ENCODE results near the gene RCC1.

Gene RCC1

GRCh38 chr1:28526886-28527285, 21.0 kb downstream of the RCC1 start:
- peak overlapping the region; percentile 100 for H3K27ac ChIP-seq (ENCODE audit: low read depth, low read length)
- peak overlapping the region; percentile 62 for H3K14ac ChIP-seq (ENCODE audit: low read length)
- peak overlapping the region; percentile 57 for H4K8ac ChIP-seq (ENCODE audit: low read depth, low read length)
- peak overlapping the region; percentile 100 for H2BK5ac ChIP-seq (ENCODE audit: low read depth, low read length, poor library complexity)
- peak; percentile 98 for DNase-seq
- peaks cover 26% of the 10 kb centered on the region for H3K79me2 ChIP-seq (ENCODE audit: control insufficient read depth, insufficient read depth, low read length, poor library complexity)
- H2BK12ac ChIP-seq (ENCODE audit: low read length), result peak overlapping the region; percentile 74
- WGBS (ENCODE audit: extremely low coverage, insufficient coverage, insufficient read length), result no CpG with 5 or more reads among the region's 9 CpGs
- no peak overlapping the region for H2AFZ ChIP-seq (ENCODE audit: insufficient read depth, low read length, poor library complexity)
- H4K12ac ChIP-seq (ENCODE audit: low read depth, low read length), result peak overlapping the region; percentile 23
- no peak overlapping the region for H3K9ac ChIP-seq (ENCODE audit: low read length)
- H3K9me3 ChIP-seq (ENCODE audit: insufficient read depth, low read depth, low read length), result peaks cover 3% of the 10 kb centered on the region
- H3K18ac ChIP-seq (ENCODE audit: low read length), result peak overlapping the region; percentile 81
- no peak overlapping the region for H3K4me3 ChIP-seq (ENCODE audit: low read depth, low read length)
- H3K36me3 ChIP-seq (ENCODE audit: control insufficient read depth in 1 of 2, insufficient read depth in 2 of 2, low read length in 2 of 2), result peaks cover 28 to 32% of the 10 kb centered on the region in 2 experiments
- peak overlapping the region; percentile 100 for H2BK120ac ChIP-seq (ENCODE audit: insufficient read depth, low read length, poor library complexity)
- H2AK5ac ChIP-seq (ENCODE audit: low read length), result peak overlapping the region; percentile 61
- no peak overlapping the region for H3K23ac ChIP-seq (ENCODE audit: low read length)
- H3K4me1 ChIP-seq (ENCODE audit: control insufficient read depth in 1 of 2, insufficient read depth in 2 of 2, low read length in 2 of 2), result peaks cover 41 to 42% of the 10 kb centered on the region in 2 experiments
- H3K27me3 ChIP-seq (ENCODE audit: insufficient read depth, low read length), result no peaks in the 10 kb centered on the region
- H3K4me2 ChIP-seq (ENCODE audit: low read length), result peak overlapping the region; percentile 47
- H3K4ac ChIP-seq (ENCODE audit: low read depth, low read length), result peak overlapping the region; percentile 89
- peak overlapping the region; percentile 100 for H4K91ac ChIP-seq (ENCODE audit: low read depth, low read length)
- peaks cover 57% of the 10 kb centered on the region for H3K79me1 ChIP-seq (ENCODE audit: low read length)

- Histone ChIP-seq H3K79me2 (ENCODE audit: control insufficient read depth, insufficient read depth, low read length, poor library complexity) (peaks cover 11% of the 10 kb centered on the region), H2BK120ac (ENCODE audit: insufficient read depth, low read length, poor library complexity) (no peak overlapping the region), H4K8ac (ENCODE audit: low read depth, low read length) (no peak overlapping the region), H3K9ac (ENCODE audit: low read length) (no peak overlapping the region), H2BK5ac (ENCODE audit: low read depth, low read length, poor library complexity) (peak overlapping the region; percentile 24), H3K4me2 (ENCODE audit: low read length) (no peak overlapping the region), H2BK12ac (ENCODE audit: low read length) (peak overlapping the region; percentile 53), H3K4ac (ENCODE audit: low read depth, low read length) (peak overlapping the region; percentile 12), H3K4me3 (ENCODE audit: low read depth, low read length) (no peak overlapping the region), H3K14ac (ENCODE audit: low read length) (peak overlapping the region; percentile 14), H2AFZ (ENCODE audit: insufficient read depth, low read length, poor library complexity) (no peak overlapping the region), H4K12ac (ENCODE audit: low read depth, low read length) (peak overlapping the region; percentile 73), H4K91ac (ENCODE audit: low read depth, low read length) (peak overlapping the region; percentile 68), H3K18ac (ENCODE audit: low read length) (peak overlapping the region; percentile 74), H3K36me3 (ENCODE audit: control insufficient read depth in 1 of 2, insufficient read depth in 2 of 2, low read length in 2 of 2) (peaks cover 47 to 55% of the 10 kb centered on the region in 2 experiments), H3K23ac (ENCODE audit: low read length) (no peak overlapping the region), H3K79me1 (ENCODE audit: low read length) (peaks cover 29% of the 10 kb centered on the region), H3K27me3 (ENCODE audit: insufficient read depth, low read length) (no peaks in the 10 kb centered on the region), H3K27ac (ENCODE audit: low read depth, low read length) (no peak overlapping the region), H3K9me3 (ENCODE audit: insufficient read depth, low read depth, low read length) (peaks cover 3% of the 10 kb centered on the region), H2AK5ac (ENCODE audit: low read length) (no peak overlapping the region), H3K4me1 (ENCODE audit: control insufficient read depth in 1 of 2, insufficient read depth in 2 of 2, low read length in 2 of 2) (peaks cover 16 to 19% of the 10 kb centered on the region in 2 experiments)
- no CpG with 5 or more reads among the region's 31 CpGs for WGBS (ENCODE audit: extremely low coverage, insufficient coverage, insufficient read length)
- no peak for DNase-seq
Observed at GRCh38 chr1:28530456-28530855, 24.6 kb downstream of the RCC1 start.

GRCh38 chr1:28534671-28535070, 28.8 kb downstream of the RCC1 start:
- no peak overlapping the region for H2AFZ ChIP-seq (ENCODE audit: insufficient read depth, low read length, poor library complexity)
- H2BK12ac ChIP-seq (ENCODE audit: low read length), result no peak overlapping the region
- H3K18ac ChIP-seq (ENCODE audit: low read length), result peak overlapping the region; percentile 41
- no peak overlapping the region for H2AK5ac ChIP-seq (ENCODE audit: low read length)
- no peak overlapping the region for H3K14ac ChIP-seq (ENCODE audit: low read length)
- no CpG with 5 or more reads among the region's 6 CpGs for WGBS (ENCODE audit: extremely low coverage, insufficient coverage, insufficient read length)
- peaks cover 3% of the 10 kb centered on the region for H3K9me3 ChIP-seq (ENCODE audit: insufficient read depth, low read depth, low read length)
- H3K79me2 ChIP-seq (ENCODE audit: control insufficient read depth, insufficient read depth, low read length, poor library complexity), result no peaks in the 10 kb centered on the region
- H4K8ac ChIP-seq (ENCODE audit: low read depth, low read length), result no peak overlapping the region
- H3K9ac ChIP-seq (ENCODE audit: low read length), result no peak overlapping the region
- H3K27ac ChIP-seq (ENCODE audit: low read depth, low read length), result no peak overlapping the region
- no peak overlapping the region for H3K23ac ChIP-seq (ENCODE audit: low read length)
- H3K4ac ChIP-seq (ENCODE audit: low read depth, low read length), result no peak overlapping the region
- H4K12ac ChIP-seq (ENCODE audit: low read depth, low read length), result no peak overlapping the region
- no peak overlapping the region for H4K91ac ChIP-seq (ENCODE audit: low read depth, low read length)
- no peak overlapping the region for H2BK120ac ChIP-seq (ENCODE audit: insufficient read depth, low read length, poor library complexity)
- peaks cover 6 to 10% of the 10 kb centered on the region in 2 experiments for H3K4me1 ChIP-seq (ENCODE audit: control insufficient read depth in 1 of 2, insufficient read depth in 2 of 2, low read length in 2 of 2)
- peaks cover 15% of the 10 kb centered on the region for H3K79me1 ChIP-seq (ENCODE audit: low read length)
- H2BK5ac ChIP-seq (ENCODE audit: low read depth, low read length, poor library complexity), result no peak overlapping the region
- H3K36me3 ChIP-seq (ENCODE audit: control insufficient read depth in 1 of 2, insufficient read depth in 2 of 2, low read length in 2 of 2), result peaks cover 75 to 78% of the 10 kb centered on the region in 2 experiments
- H3K27me3 ChIP-seq (ENCODE audit: insufficient read depth, low read length), result no peaks in the 10 kb centered on the region
- DNase-seq, result no peak
- no peak overlapping the region for H3K4me2 ChIP-seq (ENCODE audit: low read length)
- H3K4me3 ChIP-seq (ENCODE audit: low read depth, low read length), result no peak overlapping the region

- Histone ChIP-seq H3K9me3 (ENCODE audit: insufficient read depth, low read depth, low read length) (peaks cover 3% of the 10 kb centered on the region), H3K27me3 (ENCODE audit: insufficient read depth, low read length) (no peaks in the 10 kb centered on the region), H3K4me2 (ENCODE audit: low read length) (no peak overlapping the region), H3K79me2 (ENCODE audit: control insufficient read depth, insufficient read depth, low read length, poor library complexity) (no peaks in the 10 kb centered on the region), H4K91ac (ENCODE audit: low read depth, low read length) (no peak overlapping the region), H3K79me1 (ENCODE audit: low read length) (peaks cover 11% of the 10 kb centered on the region), H3K4me1 (ENCODE audit: control insufficient read depth in 1 of 2, insufficient read depth in 2 of 2, low read length in 2 of 2) (peaks cover 6 to 10% of the 10 kb centered on the region in 2 experiments), H4K8ac (ENCODE audit: low read depth, low read length) (no peak overlapping the region), H2BK120ac (ENCODE audit: insufficient read depth, low read length, poor library complexity) (no peak overlapping the region), H2BK5ac (ENCODE audit: low read depth, low read length, poor library complexity) (no peak overlapping the region), H3K23ac (ENCODE audit: low read length) (no peak overlapping the region), H3K27ac (ENCODE audit: low read depth, low read length) (no peak overlapping the region), H3K4ac (ENCODE audit: low read depth, low read length) (no peak overlapping the region), H4K12ac (ENCODE audit: low read depth, low read length) (no peak overlapping the region), H2AK5ac (ENCODE audit: low read length) (no peak overlapping the region), H2BK12ac (ENCODE audit: low read length) (no peak overlapping the region), H3K4me3 (ENCODE audit: low read depth, low read length) (no peak overlapping the region), H3K14ac (ENCODE audit: low read length) (no peak overlapping the region), H3K18ac (ENCODE audit: low read length) (peak overlapping the region; percentile 59), H2AFZ (ENCODE audit: insufficient read depth, low read length, poor library complexity) (no peak overlapping the region), H3K36me3 (ENCODE audit: control insufficient read depth in 1 of 2, insufficient read depth in 2 of 2, low read length in 2 of 2) (peaks cover 69 to 75% of the 10 kb centered on the region in 2 experiments), H3K9ac (ENCODE audit: low read length) (no peak overlapping the region)
- no CpG with 5 or more reads among the region's 6 CpGs for WGBS (ENCODE audit: extremely low coverage, insufficient coverage, insufficient read length)
- no peak for DNase-seq
Observed at GRCh38 chr1:28535180-28535579, 29.3 kb downstream of the RCC1 start.

All from trophoblast cell (in vitro differentiated cells and primary cell).